ENCODE results near the gene CDCA8.
"Not testable (repeated sequence)": the region's sequence is repeated elsewhere in the genome, so short reads cannot be mapped to it uniquely, and the experiment has no call there.

Gene CDCA8

GRCh38 chr1:37718181-37718900 lies 26.0 kb downstream of the CDCA8 start:
- no peak for DNase-seq (ENCODE audit: low read depth)

GRCh38 chr1:37718901-37719571 lies 26.7 kb downstream of the CDCA8 start:
- no peak for DNase-seq (ENCODE audit: low read depth)

- no peak for DNase-seq (ENCODE audit: low read depth)
Observed at GRCh38 chr1:37719572-37720195, 27.4 kb downstream of the CDCA8 start.

GRCh38 chr1:37720231-37721130 lies 28.2 kb downstream of the CDCA8 start:
- DNase-seq (ENCODE audit: low read depth) = no peak

- no peak for DNase-seq (ENCODE audit: low read depth)
Observed at GRCh38 chr1:37721565-37721964, 29.2 kb downstream of the CDCA8 start.

GRCh38 chr1:37722181-37723071 lies 30.1 kb downstream of the CDCA8 start:
- no peak for DNase-seq (ENCODE audit: low read depth)

GRCh38 chr1:37723072-37723389 lies 30.7 kb downstream of the CDCA8 start:
- no peak for DNase-seq (ENCODE audit: low read depth)

- no peak for DNase-seq (ENCODE audit: low read depth)
Observed at GRCh38 chr1:37723390-37724078, 31.2 kb downstream of the CDCA8 start.

GRCh38 chr1:37724575-37724974 lies 32.3 kb downstream of the CDCA8 start:
- no peak for DNase-seq (ENCODE audit: low read depth)

GRCh38 chr1:37725851-37726613 lies 33.7 kb downstream of the CDCA8 start:
- DNase-seq (ENCODE audit: low read depth) = no peak

- no peak for DNase-seq (ENCODE audit: low read depth)
Observed at GRCh38 chr1:37726751-37727585, 34.7 kb downstream of the CDCA8 start.

GRCh38 chr1:37728416-37728815 lies 36.1 kb downstream of the CDCA8 start:
- DNase-seq (ENCODE audit: low read depth) = no peak

GRCh38 chr1:37730376-37730775 lies 38.1 kb downstream of the CDCA8 start:
- no peak for DNase-seq (ENCODE audit: low read depth)

- DNase-seq (ENCODE audit: low read depth) = no peak
Observed at GRCh38 chr1:37731312-37732019, 39.1 kb downstream of the CDCA8 start.

- DNase-seq (ENCODE audit: low read depth) = no peak
Observed at GRCh38 chr1:37732111-37732780, 39.9 kb downstream of the CDCA8 start.

GRCh38 chr1:37734629-37735591 lies 42.6 kb downstream of the CDCA8 start:
- no peak for DNase-seq (ENCODE audit: low read depth)

GRCh38 chr1:37737975-37738374 lies 45.7 kb downstream of the CDCA8 start:
- not testable (repeated sequence) for DNase-seq (ENCODE audit: low read depth)
